Measurements from ENCODE around the gene SRRM1. TPM values are rescaled to one million over a fixed set of nuclear protein-coding genes. Genes with fewer than 3 reads are reported as not detected.

SRRM1 gene
- total and polyA plus RNA-seq, 10 of the 15 experiments (the other 5 are each of a cell fraction or from before 2014, with no cell fraction given): 36.8 to 285 (median 126) TPM

DNA sequence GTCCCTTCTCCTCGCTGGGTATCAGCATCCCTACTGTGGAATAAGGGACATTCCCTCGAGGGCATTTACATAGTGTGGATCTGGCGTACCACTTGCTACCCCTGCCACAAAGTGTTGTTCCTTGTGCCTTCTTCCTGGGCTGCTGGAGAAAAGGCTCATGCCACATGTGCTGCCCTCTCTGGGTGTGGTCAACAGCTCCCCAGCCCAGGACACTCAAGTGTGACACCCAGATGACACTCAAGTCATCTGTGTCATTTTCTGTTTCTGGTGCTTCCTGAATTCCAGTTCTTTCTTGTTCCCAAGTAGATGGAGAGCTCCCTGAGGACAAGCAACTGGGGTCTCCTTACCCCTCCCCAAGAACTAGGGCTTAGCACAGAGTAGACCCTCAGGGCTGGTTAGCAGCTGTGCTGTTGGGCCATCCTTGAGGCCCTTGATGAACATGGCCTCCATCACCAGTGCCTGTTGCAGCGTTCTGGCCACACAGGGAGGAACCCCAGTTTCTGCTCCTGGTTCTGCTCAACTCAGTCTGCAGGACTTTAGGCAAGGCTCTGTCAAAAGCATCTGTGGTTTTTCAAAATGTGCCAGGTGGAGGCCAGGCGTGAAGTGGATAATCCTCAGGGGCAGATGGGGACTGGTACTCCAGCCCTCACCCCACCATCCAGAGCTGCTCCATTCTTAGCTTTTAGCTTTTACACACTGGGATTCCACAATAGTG is 53.1 kb downstream of the SRRM1 start:
- intact Hi-C loops (cut with micrococcal nuclease; ENCODE audit: unreplicated experiment) (no loop called here), in situ Hi-C loops (cut with MboI) (no loop called here)
- DNase-seq (ENCODE audit: low read depth, low spot score) (no peak), FAIRE-seq (no peak), ATAC-seq (0 out of 3 replicates have a peak, but pooled peaks have one; percentile 13)
- Histone ChIP-seq H3K4me3 (no peak overlapping the region), H3K4me2 (ENCODE audit: control insufficient read depth, insufficient read depth) (no peak overlapping the region), H4K20me1 (ENCODE audit: control insufficient read depth, insufficient read depth) (no peaks in the 10 kb centered on the region), H3K9me3 (replicated peaks; ENCODE audit: control insufficient read depth, insufficient read depth, low read length) (no peaks in the 10 kb centered on the region), H3K4me1 (ENCODE audit: control insufficient read depth, insufficient read depth, low read length) (peaks cover 27% of the 10 kb centered on the region), H3K9ac (ENCODE audit: control insufficient read depth, insufficient read depth, low read length) (no peak overlapping the region), H2AFZ (ENCODE audit: control insufficient read depth, low read depth, low read length) (peak overlapping the region; percentile 87), H3K79me2 (ENCODE audit: control insufficient read depth, insufficient read depth, low read length) (no peaks in the 10 kb centered on the region), H3K27ac (ENCODE audit: control insufficient read depth, insufficient read depth) (no peak overlapping the region), H3K27me3 (replicated peaks in 1 of 2; ENCODE audit: control insufficient read depth in 2 of 2, insufficient read depth in 2 of 2, low read length in 1 of 2) (no peaks in the 10 kb centered on the region), H3K36me3 (ENCODE audit: control insufficient read depth in 2 of 2, insufficient read depth in 2 of 2, low read length in 1 of 2) (no peaks in the 10 kb centered on the region)
- WGBS (ENCODE audit: insufficient coverage, insufficient replicate concordance, low lambda C conversion rate, missing lambda C conversion rate): 48% methylated on average over 5 of the region's 5 CpGs
- RAD21 ChIA-PET (ENCODE audit: unreplicated experiment): interaction anchor here (1.0 to 3.0 kb wide), 9 partner anchors 8 to 134 kb away, joined by 3 to 16 read pairs (median 5); partner anchors contain the start of gene CLIC4
- POLR2A ChIA-PET: interaction anchor here (0.8 to 4.0 kb wide), 6 partner anchors 11 to 75 kb away, joined by 3 to 29 read pairs (median 6); partner anchors contain the start of gene CLIC4
- SMC1A ChIA-PET (ENCODE audit: uncharacterized antibody, unreplicated experiment): interaction anchor here (0.6 to 8.4 kb wide), 12 partner anchors 10 to 136 kb away, joined by 3 to 92 read pairs (median 8); partner anchors contain the start of gene CLIC4
- BruUV-seq (replicated peaks): no TSS peak
- TF ChIP-seq SMAD5 (IDR thresholded peaks at IDR 0.05; ENCODE audit: low read depth) (no peak), GABPA (IDR thresholded peaks at IDR 0.05; ENCODE audit: low read depth) (no peak), IKZF1 (conservative IDR thresholded peaks at IDR 0.05) (0 out of 2 replicates have a peak, but pooled peaks have one; percentile 38), TCF7 (IDR thresholded peaks at IDR 0.05; ENCODE audit: borderline replicate concordance) (no peak), MYB (IDR thresholded peaks at IDR 0.05; ENCODE audit: borderline replicate concordance, low read depth, low read length) (no peak), REST (IDR thresholded peaks at IDR 0.05; ENCODE audit: low read depth, low read length) (no peak)
- CTCF ChIA-PET: interaction anchor here (0.6 to 24.4 kb wide), 11 partner anchors 18 to 251 kb away, joined by 3 to 655 read pairs (median 4); partner anchors contain the start of gene CLIC4
